ENCODE data around the gene DYNLT3.

DNA sequence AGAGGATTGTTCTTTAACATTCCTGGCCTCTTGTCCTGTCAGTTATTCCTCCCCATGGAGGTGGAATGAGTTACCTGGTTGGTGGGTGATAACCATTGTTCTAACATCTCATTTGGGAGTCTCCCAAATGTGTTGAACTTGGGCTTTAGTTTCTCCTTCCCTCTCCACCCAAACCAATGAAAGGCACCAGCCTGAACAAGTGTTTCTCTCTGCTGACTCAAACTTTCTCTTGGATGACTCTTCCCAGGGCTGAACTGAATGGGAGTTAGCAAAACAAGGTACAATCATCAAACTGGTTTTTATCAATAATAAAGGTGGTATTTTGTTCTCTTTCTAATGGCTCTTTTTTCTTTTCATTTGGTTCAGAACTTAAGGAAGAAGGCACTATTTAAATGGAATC lies 2.7 kb downstream of the DYNLT3 start:
- TF ChIP-seq, protein P1, sequence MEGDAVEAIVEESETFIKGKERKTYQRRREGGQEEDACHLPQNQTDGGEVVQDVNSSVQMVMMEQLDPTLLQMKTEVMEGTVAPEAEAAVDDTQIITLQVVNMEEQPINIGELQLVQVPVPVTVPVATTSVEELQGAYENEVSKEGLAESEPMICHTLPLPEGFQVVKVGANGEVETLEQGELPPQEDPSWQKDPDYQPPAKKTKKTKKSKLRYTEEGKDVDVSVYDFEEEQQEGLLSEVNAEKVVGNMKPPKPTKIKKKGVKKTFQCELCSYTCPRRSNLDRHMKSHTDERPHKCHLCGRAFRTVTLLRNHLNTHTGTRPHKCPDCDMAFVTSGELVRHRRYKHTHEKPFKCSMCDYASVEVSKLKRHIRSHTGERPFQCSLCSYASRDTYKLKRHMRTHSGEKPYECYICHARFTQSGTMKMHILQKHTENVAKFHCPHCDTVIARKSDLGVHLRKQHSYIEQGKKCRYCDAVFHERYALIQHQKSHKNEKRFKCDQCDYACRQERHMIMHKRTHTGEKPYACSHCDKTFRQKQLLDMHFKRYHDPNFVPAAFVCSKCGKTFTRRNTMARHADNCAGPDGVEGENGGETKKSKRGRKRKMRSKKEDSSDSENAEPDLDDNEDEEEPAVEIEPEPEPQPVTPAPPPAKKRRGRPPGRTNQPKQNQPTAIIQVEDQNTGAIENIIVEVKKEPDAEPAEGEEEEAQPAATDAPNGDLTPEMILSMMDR (IDR thresholded peaks at IDR 0.05; ENCODE audit: poor library complexity, severe bottlenecking): no peak
- TF ChIP-seq EZH2 (IDR thresholded peaks at IDR 0.05; ENCODE audit: borderline replicate concordance, insufficient read depth, low read length, poor library complexity, severe bottlenecking) (no peak), POLR2AphosphoS5 (IDR thresholded peaks at IDR 0.05) (no peak)
- TF ChIP-seq, protein P2, sequence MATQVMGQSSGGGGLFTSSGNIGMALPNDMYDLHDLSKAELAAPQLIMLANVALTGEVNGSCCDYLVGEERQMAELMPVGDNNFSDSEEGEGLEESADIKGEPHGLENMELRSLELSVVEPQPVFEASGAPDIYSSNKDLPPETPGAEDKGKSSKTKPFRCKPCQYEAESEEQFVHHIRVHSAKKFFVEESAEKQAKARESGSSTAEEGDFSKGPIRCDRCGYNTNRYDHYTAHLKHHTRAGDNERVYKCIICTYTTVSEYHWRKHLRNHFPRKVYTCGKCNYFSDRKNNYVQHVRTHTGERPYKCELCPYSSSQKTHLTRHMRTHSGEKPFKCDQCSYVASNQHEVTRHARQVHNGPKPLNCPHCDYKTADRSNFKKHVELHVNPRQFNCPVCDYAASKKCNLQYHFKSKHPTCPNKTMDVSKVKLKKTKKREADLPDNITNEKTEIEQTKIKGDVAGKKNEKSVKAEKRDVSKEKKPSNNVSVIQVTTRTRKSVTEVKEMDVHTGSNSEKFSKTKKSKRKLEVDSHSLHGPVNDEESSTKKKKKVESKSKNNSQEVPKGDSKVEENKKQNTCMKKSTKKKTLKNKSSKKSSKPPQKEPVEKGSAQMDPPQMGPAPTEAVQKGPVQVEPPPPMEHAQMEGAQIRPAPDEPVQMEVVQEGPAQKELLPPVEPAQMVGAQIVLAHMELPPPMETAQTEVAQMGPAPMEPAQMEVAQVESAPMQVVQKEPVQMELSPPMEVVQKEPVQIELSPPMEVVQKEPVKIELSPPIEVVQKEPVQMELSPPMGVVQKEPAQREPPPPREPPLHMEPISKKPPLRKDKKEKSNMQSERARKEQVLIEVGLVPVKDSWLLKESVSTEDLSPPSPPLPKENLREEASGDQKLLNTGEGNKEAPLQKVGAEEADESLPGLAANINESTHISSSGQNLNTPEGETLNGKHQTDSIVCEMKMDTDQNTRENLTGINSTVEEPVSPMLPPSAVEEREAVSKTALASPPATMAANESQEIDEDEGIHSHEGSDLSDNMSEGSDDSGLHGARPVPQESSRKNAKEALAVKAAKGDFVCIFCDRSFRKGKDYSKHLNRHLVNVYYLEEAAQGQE (IDR thresholded peaks at IDR 0.05; ENCODE audit: borderline replicate concordance): no peak

All from neural cell (in vitro differentiated cells).